H1 (cell line): ENCODE results near the gene FAM209A. TPM values are rescaled to one million over a fixed set of nuclear protein-coding genes. Genes with fewer than 3 reads are reported as not detected.

Experiments used
- CTCF ChIA-PET: fragments of 300-600 bp; sonication (Branson Sonifier 250); formaldehyde crosslinking; loops from one replicate; lab custom pipeline; 2021; ENCODE audit not compliant: partially characterized antibody; lab: Charles Lee
- POLR2A ChIA-PET: fragments of 300-600 bp; sonication (Branson Sonifier 250); formaldehyde crosslinking; loops from one replicate; lab custom pipeline; 2021; ENCODE audit warnings: inconsistent platforms; ENCODE audit not compliant: partially characterized antibody; lab: Charles Lee
- DNase-seq, 2 experiments: peaks; one replicate each; pipeline versions ENCODE4 v3.0.0 to v3.0.0-alpha.2; 2010 to 2022; ENCODE audit warnings: low spot score in 2 of 2, low read depth in 1 of 2, mixed read lengths in 1 of 2
- FAIRE-seq: peaks from 2 replicates; lab custom pipeline; 2011; peaks lifted over from hg19 to GRCh38; lab: Jason Lieb, UNC
- H2AFZ ChIP-seq: 2 replicates; pipeline ENCODE4 v1.8.1; 2012; ENCODE audit warnings: low read length, inconsistent platforms
- H2AK5ac ChIP-seq: 2 replicates; pipeline ENCODE4 v1.6.1; 2013; ENCODE audit warnings: low read depth, low read length
- H2BK120ac ChIP-seq: replicated peaks from 2 replicates; pipeline ENCODE3; 2013; ENCODE audit warnings: low read depth, low read length, inconsistent platforms
- H2BK12ac ChIP-seq: 2 replicates; pipeline ENCODE4 v1.6.1; 2013; ENCODE audit warnings: low read depth, low read length
- H2BK15ac ChIP-seq: 2 replicates; pipeline ENCODE4 v1.6.1; 2013; ENCODE audit warnings: low read length
- H2BK20ac ChIP-seq: 2 replicates; pipeline ENCODE4 v1.6.1; 2013; ENCODE audit warnings: low read length
- H2BK5ac ChIP-seq: 2 replicates; pipeline ENCODE4 v1.6.1; 2013; ENCODE audit warnings: low read depth, low read length
- H3K14ac ChIP-seq: 2 replicates; pipeline ENCODE4 v1.6.1; 2013; ENCODE audit warnings: inconsistent platforms; ENCODE audit not compliant: insufficient read length
- H3K18ac ChIP-seq: 2 replicates; pipeline ENCODE4 v1.6.1; 2013; ENCODE audit warnings: low read length; ENCODE audit errors: extremely low read depth
- H3K23ac ChIP-seq: 2 replicates; pipeline ENCODE4 v1.6.1; 2013; ENCODE audit warnings: inconsistent platforms; ENCODE audit not compliant: insufficient read length
- H3K23me2 ChIP-seq: 2 replicates; pipeline ENCODE4 v1.6.1; 2013; ENCODE audit warnings: low read depth, low read length
- H3K27ac ChIP-seq: 2 replicates; pipeline ENCODE4 v1.6.1; 2011; ENCODE audit warnings: low read depth, low read length, inconsistent platforms
- H3K27me3 ChIP-seq, 4 experiments: replicated peaks in 1 of 4; 1 replicate in 1 of 4; 2 replicates in 3 of 4; pipeline versions ENCODE4 v1.6.1 to v1.8.1; 2011 to 2013; ENCODE audit warnings: low read length in 3 of 4, mild to moderate bottlenecking in 3 of 4, inconsistent platforms in 2 of 4, mixed read lengths in 2 of 4, moderate library complexity in 1 of 4; ENCODE audit not compliant: control insufficient read depth in 3 of 4, insufficient read depth in 3 of 4; ENCODE audit errors: extremely low read depth in 1 of 4
- H3K36me3 ChIP-seq, 4 experiments: 2 replicates each; pipeline versions ENCODE4 v1.6.1 to v1.8.1; 2011 to 2013; ENCODE audit warnings: mild to moderate bottlenecking in 4 of 4, low read length in 3 of 4, moderate library complexity in 2 of 4, control low read depth in 1 of 4, inconsistent platforms in 1 of 4; ENCODE audit not compliant: insufficient read depth in 4 of 4, control insufficient read depth in 2 of 4
- H3K4ac ChIP-seq: replicated peaks from 2 replicates; pipeline ENCODE3; 2013; ENCODE audit warnings: low read length, low read depth, mixed read lengths, inconsistent platforms; ENCODE audit not compliant: insufficient read length
- H3K4me1 ChIP-seq, 4 experiments: replicated peaks in 1 of 4; 1 replicate in 1 of 4; 2 replicates in 3 of 4; pipeline versions ENCODE4 v1.6.1 to v1.8.1; 2011 to 2013; ENCODE audit warnings: low read length in 3 of 4, inconsistent platforms in 2 of 4, mixed read lengths in 1 of 4; ENCODE audit not compliant: insufficient read depth in 4 of 4, control insufficient read depth in 3 of 4
- H3K4me2 ChIP-seq, 2 experiments: 2 replicates each; pipeline versions ENCODE4 v1.6.1 to v1.8.1; 2011 to 2013; ENCODE audit warnings: low read depth in 2 of 2, low read length in 2 of 2, control low read depth in 1 of 2, inconsistent platforms in 1 of 2, mild to moderate bottlenecking in 1 of 2; ENCODE audit not compliant: insufficient read depth in 1 of 2
- H3K4me3 ChIP-seq, 4 experiments: fragments of 200-600, 300-600 bp in 1 of 4; sonication (generic), shearing (Covaris generic), sonication (Bioruptor Twin) in 1 of 4; 2 replicates each; pipeline versions ENCODE4 v1.5.1 to v1.8.1; 2011 to 2016; ENCODE audit warnings: low read length in 4 of 4, low read depth in 3 of 4, control low read depth in 2 of 4, inconsistent platforms in 2 of 4, mild to moderate bottlenecking in 2 of 4, mixed read lengths in 1 of 4, moderate library complexity in 1 of 4; ENCODE audit not compliant: insufficient read depth in 2 of 4; ENCODE audit errors: extremely low read depth in 1 of 4
- H3K56ac ChIP-seq: replicated peaks from 2 replicates; pipeline ENCODE3; 2013; ENCODE audit warnings: low read depth, mild to moderate bottlenecking, mixed read lengths, low read length, inconsistent platforms; ENCODE audit not compliant: insufficient read length
- H3K79me1 ChIP-seq: 2 replicates; pipeline ENCODE4 v1.6.1; 2013; ENCODE audit warnings: low read depth, low read length, control low read depth
- H3K79me2 ChIP-seq, 2 experiments: 2 replicates each; pipeline versions ENCODE4 v1.6.1 to v1.8.1; 2012 to 2013; ENCODE audit warnings: low read length in 2 of 2, mild to moderate bottlenecking in 2 of 2, inconsistent platforms in 1 of 2; ENCODE audit not compliant: insufficient read depth in 2 of 2, control insufficient read depth in 1 of 2
- H3K9ac ChIP-seq, 4 experiments: replicated peaks in 1 of 4; 1 replicate in 1 of 4; 2 replicates in 3 of 4; pipeline versions ENCODE4 v1.6.1 to v1.8.1; 2011 to 2013; ENCODE audit warnings: low read depth in 3 of 4, low read length in 3 of 4, control low read depth in 2 of 4, mild to moderate bottlenecking in 2 of 4, moderate library complexity in 2 of 4, inconsistent platforms in 1 of 4; ENCODE audit errors: extremely low read depth in 1 of 4
- H3K9me3 ChIP-seq, 2 experiments: 2 replicates each; pipeline versions ENCODE4 v1.6.1 to v1.8.1; 2012 to 2013; ENCODE audit warnings: mild to moderate bottlenecking in 2 of 2, moderate library complexity in 2 of 2, control low read depth in 1 of 2, inconsistent platforms in 1 of 2, low read depth in 1 of 2, low read length in 1 of 2, mixed read lengths in 1 of 2; ENCODE audit not compliant: insufficient read depth in 2 of 2
- H4K20me1 ChIP-seq, 2 experiments: replicated peaks in 1 of 2; 2 replicates each; pipeline versions ENCODE3 to v1.8.1; 2011 to 2013; ENCODE audit warnings: inconsistent platforms in 2 of 2, low read length in 2 of 2, mild to moderate bottlenecking in 1 of 2; ENCODE audit not compliant: insufficient read depth in 2 of 2, control insufficient read depth in 1 of 2
- H4K5ac ChIP-seq: 2 replicates; pipeline ENCODE4 v1.6.1; 2013; ENCODE audit warnings: low read length, low read depth, mixed read lengths, inconsistent platforms; ENCODE audit not compliant: insufficient read length
- H4K8ac ChIP-seq: 2 replicates; pipeline ENCODE4 v1.8.0; 2013; ENCODE audit warnings: mild to moderate bottlenecking, moderate library complexity, low read length, inconsistent platforms; ENCODE audit not compliant: insufficient read depth; ENCODE audit errors: extremely low read depth
- H4K91ac ChIP-seq: replicated peaks from 2 replicates; pipeline ENCODE3; 2013; ENCODE audit warnings: low read length, mixed read lengths, inconsistent platforms; ENCODE audit not compliant: insufficient read length
- GABPA ChIP-seq: IDR thresholded peaks from 2 replicates; pipeline ENCODE4 v1.6.1; 2011; ENCODE audit warnings: mild to moderate bottlenecking, low read length, moderate library complexity, borderline replicate concordance; ENCODE audit not compliant: insufficient read depth
- KDM1A ChIP-seq: fragments of 200-600, 300-600 bp; sonication (generic); IDR thresholded peaks from 2 replicates; pipeline ENCODE4 v1.7.1; 2016; ENCODE audit warnings: mild to moderate bottlenecking, low read length, borderline replicate concordance
- POLR2A ChIP-seq, 2 experiments: IDR thresholded peaks; 1 replicate in 1 of 2; 2 replicates in 1 of 2; pipeline ENCODE4 v1.6.1; 2011; ENCODE audit warnings: low read depth in 2 of 2, low read length in 2 of 2, mild to moderate bottlenecking in 2 of 2; ENCODE audit errors: control extremely low read depth in 1 of 2
- SIN3A ChIP-seq, 2 experiments: IDR thresholded peaks in 1 of 2; conservative IDR thresholded peaks in 1 of 2; 2 replicates each; pipeline ENCODE4 v1.6.1; 2011 to 2012; ENCODE audit warnings: low read length in 2 of 2, improper control_type of control experiment in 1 of 2, low read depth in 1 of 2, mild to moderate bottlenecking in 1 of 2
- SUZ12 ChIP-seq: fragments of 200-600 bp; sonication (generic); IDR thresholded peaks from 2 replicates; pipeline ENCODE4 v1.6.1; 2012; ENCODE audit warnings: mild to moderate bottlenecking, inconsistent platforms, low read length, moderate library complexity, mixed read lengths
- WGBS, 2 experiments: shearing (Covaris generic) in 1 of 2; methylation state at CpG; one replicate each; pipeline versions ENCODE4 v1.1.6 to v1.1.7; 2013 to 2015; ENCODE audit warnings: low lambda C conversion rate in 2 of 2, mixed read lengths in 2 of 2, inconsistent platforms in 1 of 2, low coverage in 1 of 2, missing lambda C conversion rate in 1 of 2; ENCODE audit not compliant: insufficient replicate concordance in 2 of 2, insufficient coverage in 1 of 2, insufficient read length in 1 of 2; ENCODE audit errors: extremely low coverage in 1 of 2, missing lambda C conversion rate in 1 of 2; 5-methylcytosine and 5-hydroxymethylcytosine counted together
- polyA plus RNA-seq, 7 experiments: library from polyadenylated mRNA; depleted of rRNA in 3 of 7; stranded (reverse) in 5 of 7; unstranded in 2 of 7; fragments of >200 nt in 5 of 7; fragments of 200-250 nt in 2 of 7; gene quantifications; 1 replicate in 5 of 7; 2 replicates in 1 of 7; 4 replicates in 1 of 7; pipeline versions ENCODE4 v1.2.1 to v1.2.3, GENCODE V29; 2011 to 2013; ENCODE audit warnings: missing spikeins in 2 of 7, mixed read lengths in 2 of 7
- total RNA-seq: library from RNA; stranded (reverse); fragmentation: NEBNext Ultra II Directional; extraction: Animal tissue kit (Norgen Biotek cat#: 25700); gene quantifications from 2 replicates; pipeline ENCODE4 v1.2.1, GENCODE V29; 2021
- TF ChIP-seq, protein P1 (sequence below): IDR thresholded peaks from 2 replicates; pipeline ENCODE4 v1.6.1; 2011; ENCODE audit warnings: low read depth, mild to moderate bottlenecking, low read length; ENCODE audit not compliant: insufficient read depth

The FAM209A gene
- total and polyA plus RNA-seq, 2 of the 8 experiments (the other 6 are each of a cell fraction or from before 2014, with no cell fraction given) = 0.15 TPM; not detected in 1

- DNase-seq = no peak
- H3K4ac ChIP-seq = no peak overlapping the region
- 90% methylated on average over 14 of the region's 14 CpGs; no CpG with 5 or more reads in 1 of the 2 experiments for WGBS, 2 experiments
- no peak overlapping the region for H3K23ac ChIP-seq
- no peak overlapping the region for H3K27ac ChIP-seq
- no peak overlapping the region for H3K9ac ChIP-seq
- H4K5ac ChIP-seq = no peak overlapping the region
- ChIA-PET POLR2A (no interaction called here), CTCF (no interaction called here)
- H3K4me2 ChIP-seq = no peak overlapping the region
- no peak overlapping the region for H2AK5ac ChIP-seq
- H4K91ac ChIP-seq = no peak overlapping the region
- no peak overlapping the region for H3K4me3 ChIP-seq
- H3K4me1 ChIP-seq = no peaks in the 10 kb centered on the region
- H3K27me3 ChIP-seq = no peaks in the 10 kb centered on the region
- peaks cover 7 to 21% of the 10 kb centered on the region in 2 experiments; a peak in 2 of 4 replicates for H3K9me3 ChIP-seq
- no peaks in the 10 kb centered on the region for H3K79me2 ChIP-seq
- FAIRE-seq = no peak
- H2BK5ac ChIP-seq = no peak overlapping the region
- TF ChIP-seq POLR2A (IDR thresholded peaks at IDR 0.05; ENCODE audit: control extremely low read depth in 1 of 2, low read depth in 2 of 2, low read length in 2 of 2) (no peak), SUZ12 (no peak), SIN3A (conservative IDR thresholded peaks at IDR 0.05 in 1 of 2, IDR thresholded peaks at IDR 0.05 in 1 of 2; ENCODE audit: low read depth in 1 of 2, low read length in 2 of 2) (no peak), KDM1A (no peak), GABPA (no peak)
- TF ChIP-seq, protein P1, sequence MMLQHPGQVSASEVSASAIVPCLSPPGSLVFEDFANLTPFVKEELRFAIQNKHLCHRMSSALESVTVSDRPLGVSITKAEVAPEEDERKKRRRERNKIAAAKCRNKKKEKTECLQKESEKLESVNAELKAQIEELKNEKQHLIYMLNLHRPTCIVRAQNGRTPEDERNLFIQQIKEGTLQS = no peak
- no peak overlapping the region for H2BK120ac ChIP-seq
- no peak overlapping the region for H2AFZ ChIP-seq
- H3K79me1 ChIP-seq = no peaks in the 10 kb centered on the region
- no peak overlapping the region for H3K56ac ChIP-seq
- no peak overlapping the region for H2BK15ac ChIP-seq
- no peak overlapping the region for H2BK12ac ChIP-seq
- peaks cover 0 to 31% (median 23%) of the 10 kb centered on the region in 4 experiments; a peak in 6 of 8 replicates for H3K36me3 ChIP-seq
- no peak overlapping the region for H2BK20ac ChIP-seq
- no peaks in the 10 kb centered on the region for H4K20me1 ChIP-seq
- no peaks in the 10 kb centered on the region for H3K23me2 ChIP-seq
- H3K18ac ChIP-seq = no peak overlapping the region
- H3K14ac ChIP-seq = no peak overlapping the region
- H4K8ac ChIP-seq = peak overlapping the region; percentile 25; the same call in 1 of the 2 replicates
Measured at GRCh38 chr20:56518126-56518525, 6.4 kb upstream of the FAM209A start.
